ENCODE measurements around the gene ARHGDIB.

ARHGDIB gene

GRCh38 chr12:14920475-14921126 is 40.8 kb downstream of the ARHGDIB start:
- no peak overlapping the region for H3K4me3 ChIP-seq (replicated peaks; ENCODE audit: low read depth, low read length)
- DNase-seq (ENCODE audit: extremely low read depth, low read depth): no peak
- TF ChIP-seq, protein P1, sequence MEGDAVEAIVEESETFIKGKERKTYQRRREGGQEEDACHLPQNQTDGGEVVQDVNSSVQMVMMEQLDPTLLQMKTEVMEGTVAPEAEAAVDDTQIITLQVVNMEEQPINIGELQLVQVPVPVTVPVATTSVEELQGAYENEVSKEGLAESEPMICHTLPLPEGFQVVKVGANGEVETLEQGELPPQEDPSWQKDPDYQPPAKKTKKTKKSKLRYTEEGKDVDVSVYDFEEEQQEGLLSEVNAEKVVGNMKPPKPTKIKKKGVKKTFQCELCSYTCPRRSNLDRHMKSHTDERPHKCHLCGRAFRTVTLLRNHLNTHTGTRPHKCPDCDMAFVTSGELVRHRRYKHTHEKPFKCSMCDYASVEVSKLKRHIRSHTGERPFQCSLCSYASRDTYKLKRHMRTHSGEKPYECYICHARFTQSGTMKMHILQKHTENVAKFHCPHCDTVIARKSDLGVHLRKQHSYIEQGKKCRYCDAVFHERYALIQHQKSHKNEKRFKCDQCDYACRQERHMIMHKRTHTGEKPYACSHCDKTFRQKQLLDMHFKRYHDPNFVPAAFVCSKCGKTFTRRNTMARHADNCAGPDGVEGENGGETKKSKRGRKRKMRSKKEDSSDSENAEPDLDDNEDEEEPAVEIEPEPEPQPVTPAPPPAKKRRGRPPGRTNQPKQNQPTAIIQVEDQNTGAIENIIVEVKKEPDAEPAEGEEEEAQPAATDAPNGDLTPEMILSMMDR (IDR thresholded peaks at IDR 0.05; ENCODE audit: low read depth, low read length, missing control alignments): no peak

- DNase-seq (ENCODE audit: extremely low read depth, low read depth): no peak
- TF ChIP-seq, protein P1 (IDR thresholded peaks at IDR 0.05; ENCODE audit: low read depth, low read length, missing control alignments): no peak
Observed at GRCh38 chr12:14919455-14919854, 41.9 kb downstream of the ARHGDIB start.

DNA sequence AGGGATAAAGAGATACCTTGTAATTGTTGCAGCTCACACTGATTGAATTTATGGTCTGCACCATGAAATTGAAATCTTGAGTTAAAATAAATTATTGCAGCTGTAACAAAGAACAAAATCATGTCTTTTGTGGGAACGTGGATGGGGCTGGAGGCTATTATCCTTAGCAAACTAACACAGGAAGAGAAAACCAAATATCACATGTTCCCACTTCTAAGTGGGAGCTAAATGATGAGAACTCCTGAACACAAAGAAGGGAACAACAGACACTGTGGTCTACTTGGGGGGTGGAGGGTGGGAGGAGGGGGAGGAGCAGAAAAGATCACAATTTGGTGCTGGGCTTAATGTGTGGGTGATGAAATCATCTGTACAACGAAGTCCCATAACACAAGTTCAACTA is 45.7 kb downstream of the ARHGDIB start:
- TF ChIP-seq, protein P1 (IDR thresholded peaks at IDR 0.05; ENCODE audit: low read depth, low read length, missing control alignments): no peak
- no peak overlapping the region for H3K4me3 ChIP-seq (replicated peaks; ENCODE audit: low read depth, low read length)
- no peak for DNase-seq (ENCODE audit: extremely low read depth, low read depth)

More at GRCh38 chr12:14919455-14919854, 41.9 kb downstream of the ARHGDIB start:
- no peak overlapping the region for H3K4me3 ChIP-seq (replicated peaks; ENCODE audit: low read depth, low read length)

DNA sequence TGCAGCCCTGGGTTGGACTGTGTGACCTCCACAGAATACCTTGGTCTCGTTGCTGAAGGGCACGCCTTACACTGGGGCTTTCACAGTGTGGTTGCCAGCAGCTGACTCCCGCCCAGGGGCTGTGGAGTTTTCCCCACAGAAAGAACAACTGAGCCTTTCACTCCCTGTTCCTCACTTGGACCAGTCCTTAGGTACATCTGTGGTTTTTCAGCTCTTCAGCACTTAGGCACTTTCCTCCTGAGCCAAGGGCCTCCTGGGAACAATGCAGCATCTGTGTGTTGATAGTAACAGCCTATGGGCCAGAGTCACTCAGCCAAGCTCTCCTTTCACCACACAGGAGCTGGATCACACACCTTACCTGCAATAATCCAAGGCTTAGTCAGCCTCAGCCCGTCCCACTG is 48.0 kb downstream of the ARHGDIB start:
- H3K4me3 ChIP-seq (replicated peaks; ENCODE audit: low read depth, low read length): no peak overlapping the region
- TF ChIP-seq, protein P1 (IDR thresholded peaks at IDR 0.05; ENCODE audit: low read depth, low read length, missing control alignments): no peak
- DNase-seq (ENCODE audit: extremely low read depth, low read depth): no peak

- TF ChIP-seq, protein P1 (IDR thresholded peaks at IDR 0.05; ENCODE audit: low read depth, low read length, missing control alignments): no peak
- H3K4me3 ChIP-seq (replicated peaks; ENCODE audit: low read depth, low read length): no peak overlapping the region
- DNase-seq (ENCODE audit: extremely low read depth, low read depth): no peak
Observed at GRCh38 chr12:14911131-14911530, 50.3 kb downstream of the ARHGDIB start.

DNA sequence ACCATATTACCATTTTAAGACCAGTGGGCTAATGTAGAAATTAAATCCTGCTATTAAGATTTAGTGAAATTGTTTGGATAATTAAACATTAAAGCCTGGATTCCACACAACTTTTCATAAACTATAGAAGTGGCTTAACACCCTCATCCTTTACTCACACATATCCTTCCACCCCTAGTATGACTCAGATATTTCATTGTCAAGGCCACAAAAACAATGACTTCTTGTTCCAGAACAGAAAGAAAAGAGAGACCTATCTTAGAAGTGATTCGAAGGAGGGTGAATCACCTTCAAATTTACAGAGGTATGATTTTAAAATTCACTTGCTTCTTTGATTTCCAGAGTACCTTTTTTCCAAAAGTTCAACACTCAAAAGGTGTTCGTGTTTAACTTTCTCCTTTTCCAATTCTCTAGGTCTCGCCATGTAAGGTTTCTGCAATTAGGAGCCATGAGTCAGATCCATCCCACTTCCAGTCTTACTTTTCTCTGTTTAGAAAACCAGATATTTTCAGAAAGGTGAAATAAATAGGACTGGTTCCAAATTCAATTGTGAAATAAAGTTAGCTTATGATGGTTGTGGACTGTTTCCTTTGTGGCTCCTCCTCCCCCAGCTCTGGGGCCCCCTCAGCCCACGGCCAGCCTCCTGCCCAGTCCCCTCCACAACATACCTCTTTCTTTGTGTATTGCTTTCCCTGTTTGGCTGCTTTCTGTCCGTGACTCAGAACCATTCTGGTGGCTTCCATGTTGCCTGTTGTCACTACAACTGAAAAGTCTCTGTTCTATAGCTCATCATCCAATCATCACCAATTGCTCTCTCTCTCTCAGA is 51.1 kb downstream of the ARHGDIB start:
- no peak for DNase-seq (ENCODE audit: extremely low read depth, low read depth)
- no peak overlapping the region for H3K4me3 ChIP-seq (replicated peaks; ENCODE audit: low read depth, low read length)
- TF ChIP-seq, protein P1 (IDR thresholded peaks at IDR 0.05; ENCODE audit: low read depth, low read length, missing control alignments): no peak
